HepG2 (cell line): ENCODE measurements around the gene TMIGD2. TPM values are rescaled to one million over a fixed set of nuclear protein-coding genes. Genes with fewer than 3 reads are reported as not detected.

Experiments
- ADNP ChIP-seq: sonication (generic); formaldehyde crosslinking; IDR thresholded peaks from 2 replicates; pipeline ENCODE4 v1.4.0; 2020; ENCODE audit warnings: missing genetic modification reagents
- HNRNPL ChIP-seq: fragments of 200-400 bp; formaldehyde crosslinking; IDR thresholded peaks from 2 replicates; pipeline ENCODE4 v1.6.1; 2017; ENCODE audit warnings: mild to moderate bottlenecking, low read depth, low read length
- MIER3 ChIP-seq: IDR thresholded peaks from 2 replicates; pipeline ENCODE4 v1.6.1; 2016; ENCODE audit warnings: missing compliant biosample characterization, borderline replicate concordance
- NR2F2 ChIP-seq: IDR thresholded peaks from 2 replicates; pipeline ENCODE4 v1.6.1; 2012; ENCODE audit warnings: low read depth, inconsistent platforms, borderline replicate concordance
- ONECUT2 ChIP-seq: sonication (generic); formaldehyde crosslinking; IDR thresholded peaks from 2 replicates; pipeline ENCODE4 v1.4.0; 2020; ENCODE audit warnings: missing genetic modification reagents
- SALL2 ChIP-seq: sonication (generic); formaldehyde crosslinking; IDR thresholded peaks from 2 replicates; pipeline ENCODE4 v1.8.1; 2023; ENCODE audit warnings: mild to moderate bottlenecking, missing genetic modification reagents, inconsistent platforms
- SMAD1 ChIP-seq: sonication (generic); formaldehyde crosslinking; IDR thresholded peaks from 2 replicates; pipeline ENCODE4 v1.4.0; 2020; ENCODE audit warnings: missing genetic modification reagents, low read depth, mild to moderate bottlenecking, borderline replicate concordance
- STAT6 ChIP-seq: sonication (generic); formaldehyde crosslinking; IDR thresholded peaks from 2 replicates; pipeline ENCODE4 v1.4.0; 2020; ENCODE audit warnings: missing genetic modification reagents, mild to moderate bottlenecking, borderline replicate concordance
- U2AF2 ChIP-seq: fragments of 200-400 bp; formaldehyde crosslinking; IDR thresholded peaks from 2 replicates; pipeline ENCODE4 v1.6.1; 2017; ENCODE audit warnings: low read depth, mild to moderate bottlenecking, low read length
- ZNF264 ChIP-seq: sonication (generic); formaldehyde crosslinking; IDR thresholded peaks from 2 replicates; pipeline ENCODE4 v1.4.0; 2020; ENCODE audit warnings: missing genetic modification reagents
- ZNF607 ChIP-seq: sonication (generic); formaldehyde crosslinking; IDR thresholded peaks from 2 replicates; pipeline ENCODE4 v1.5.1; 2020; ENCODE audit warnings: missing genetic modification reagents, mild to moderate bottlenecking, borderline replicate concordance
- polyA plus RNA-seq, 8 experiments: library from polyadenylated mRNA; depleted of rRNA in 3 of 8; stranded (reverse) in 7 of 8; unstranded in 1 of 8; fragments of >200 nt; fragmentation: Illumina TruSeq in 4 of 8; extraction: Trizol in 4 of 8; gene quantifications; 2 replicates each; pipeline versions ENCODE4 v1.2.1 to v1.2.3, GENCODE V29; 2011 to 2016; ENCODE audit warnings: low read depth in 4 of 8, missing spikeins in 1 of 8, mixed read lengths in 1 of 8; ENCODE audit not compliant: insufficient read depth in 1 of 8
- total RNA-seq, 5 experiments: library from RNA; depleted of rRNA; stranded (reverse); fragments of >200 nt; fragmentation: Illumina TruSeq; extraction: Trizol; gene quantifications; 2 replicates each; pipeline ENCODE4 v1.2.3, GENCODE V29; 2016; ENCODE audit warnings: low read depth in 1 of 5
- TF ChIP-seq, protein P1 (sequence below): sonication (generic); IDR thresholded peaks from 2 replicates; pipeline ENCODE4 v1.6.1; 2016; ENCODE audit warnings: low read depth, borderline replicate concordance
- TF ChIP-seq, protein P2 (sequence below): IDR thresholded peaks from 2 replicates; pipeline ENCODE4 v1.6.1; 2012; ENCODE audit warnings: low read depth, low read length, improper control_type of control experiment
- TF ChIP-seq, protein P3 (sequence below), 2 experiments: sonication (generic) in 1 of 2; formaldehyde crosslinking in 1 of 2; IDR thresholded peaks; 2 replicates each; pipeline versions ENCODE4 v1.4.0 to v1.6.1; 2016 to 2020; ENCODE audit warnings: borderline replicate concordance in 1 of 2, low read depth in 1 of 2, mild to moderate bottlenecking in 1 of 2, missing genetic modification reagents in 1 of 2
- TF ChIP-seq, protein P4 (sequence below): sonication (generic); formaldehyde crosslinking; conservative IDR thresholded peaks from 2 replicates; pipeline ENCODE4 v1.4.0; 2020; ENCODE audit warnings: missing genetic modification reagents

TMIGD2 gene
- total and polyA plus RNA-seq, 2 of the 13 experiments (the other 11 are each of a cell fraction or from before 2014, with no cell fraction given), result 0.11 to 1.0 TPM

GRCh38 chr19:4246767-4247593 lies 55.2 kb downstream of the TMIGD2 start, which contains the start of gene YJU2 (continued):
- TF ChIP-seq STAT6 (CRISPR knock-in tag), result 0 out of 2 replicates have a peak, but pooled peaks have one; percentile 45
- peak; percentile 66; the same call in 1 of the 2 replicates for TF ChIP-seq NR2F2
- TF ChIP-seq U2AF2, result no peak
- peak; percentile 78; the same call in 1 of the 2 replicates for TF ChIP-seq HNRNPL
- peak; percentile 81 for TF ChIP-seq ZNF264 (CRISPR knock-in tag)
- TF ChIP-seq ADNP, result no peak
- TF ChIP-seq, protein P1, sequence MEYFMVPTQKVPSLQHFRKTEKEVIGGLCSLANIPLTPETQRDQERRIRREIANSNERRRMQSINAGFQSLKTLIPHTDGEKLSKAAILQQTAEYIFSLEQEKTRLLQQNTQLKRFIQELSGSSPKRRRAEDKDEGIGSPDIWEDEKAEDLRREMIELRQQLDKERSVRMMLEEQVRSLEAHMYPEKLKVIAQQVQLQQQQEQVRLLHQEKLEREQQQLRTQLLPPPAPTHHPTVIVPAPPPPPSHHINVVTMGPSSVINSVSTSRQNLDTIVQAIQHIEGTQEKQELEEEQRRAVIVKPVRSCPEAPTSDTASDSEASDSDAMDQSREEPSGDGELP, result peak; percentile 38; the same call in 1 of the 2 replicates
- 0 out of 2 replicates have a peak, but pooled peaks have one; percentile 40 for TF ChIP-seq ZNF607 (CRISPR knock-in tag)
- TF ChIP-seq ONECUT2 (CRISPR knock-in tag), result peak; percentile 66
- TF ChIP-seq SMAD1 (CRISPR knock-in tag), result 0 out of 2 replicates have a peak, but pooled peaks have one; percentile 55
- TF ChIP-seq, protein P2, sequence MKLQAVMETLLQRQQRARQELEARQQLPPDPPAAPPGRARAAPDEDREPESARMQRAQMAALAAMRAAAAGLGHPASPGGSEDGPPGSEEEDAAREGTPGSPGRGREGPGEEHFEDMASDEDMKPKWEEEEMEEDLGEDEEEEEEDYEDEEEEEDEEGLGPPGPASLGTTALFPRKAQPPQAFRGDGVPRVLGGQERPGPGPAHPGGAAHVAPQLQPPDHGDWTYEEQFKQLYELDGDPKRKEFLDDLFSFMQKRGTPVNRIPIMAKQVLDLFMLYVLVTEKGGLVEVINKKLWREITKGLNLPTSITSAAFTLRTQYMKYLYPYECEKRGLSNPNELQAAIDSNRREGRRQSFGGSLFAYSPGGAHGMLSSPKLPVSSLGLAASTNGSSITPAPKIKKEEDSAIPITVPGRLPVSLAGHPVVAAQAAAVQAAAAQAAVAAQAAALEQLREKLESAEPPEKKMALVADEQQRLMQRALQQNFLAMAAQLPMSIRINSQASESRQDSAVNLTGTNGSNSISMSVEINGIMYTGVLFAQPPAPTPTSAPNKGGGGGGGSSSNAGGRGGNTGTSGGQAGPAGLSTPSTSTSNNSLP, result 0 out of 2 replicates have a peak, but pooled peaks have one; percentile 62
- no peak for TF ChIP-seq SALL2 (CRISPR knock-in tag)
- TF ChIP-seq, protein P3, sequence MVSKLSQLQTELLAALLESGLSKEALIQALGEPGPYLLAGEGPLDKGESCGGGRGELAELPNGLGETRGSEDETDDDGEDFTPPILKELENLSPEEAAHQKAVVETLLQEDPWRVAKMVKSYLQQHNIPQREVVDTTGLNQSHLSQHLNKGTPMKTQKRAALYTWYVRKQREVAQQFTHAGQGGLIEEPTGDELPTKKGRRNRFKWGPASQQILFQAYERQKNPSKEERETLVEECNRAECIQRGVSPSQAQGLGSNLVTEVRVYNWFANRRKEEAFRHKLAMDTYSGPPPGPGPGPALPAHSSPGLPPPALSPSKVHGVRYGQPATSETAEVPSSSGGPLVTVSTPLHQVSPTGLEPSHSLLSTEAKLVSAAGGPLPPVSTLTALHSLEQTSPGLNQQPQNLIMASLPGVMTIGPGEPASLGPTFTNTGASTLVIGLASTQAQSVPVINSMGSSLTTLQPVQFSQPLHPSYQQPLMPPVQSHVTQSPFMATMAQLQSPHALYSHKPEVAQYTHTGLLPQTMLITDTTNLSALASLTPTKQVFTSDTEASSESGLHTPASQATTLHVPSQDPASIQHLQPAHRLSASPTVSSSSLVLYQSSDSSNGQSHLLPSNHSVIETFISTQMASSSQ (IDR thresholded peaks at IDR 0.05; ENCODE audit: low read depth), result peak; percentile 54; the same call in 1 of the 2 replicates
- TF ChIP-seq, protein P3 (CRISPR knock-in tag; IDR thresholded peaks at IDR 0.05; ENCODE audit: borderline replicate concordance), result no peak
- TF ChIP-seq, protein P4, sequence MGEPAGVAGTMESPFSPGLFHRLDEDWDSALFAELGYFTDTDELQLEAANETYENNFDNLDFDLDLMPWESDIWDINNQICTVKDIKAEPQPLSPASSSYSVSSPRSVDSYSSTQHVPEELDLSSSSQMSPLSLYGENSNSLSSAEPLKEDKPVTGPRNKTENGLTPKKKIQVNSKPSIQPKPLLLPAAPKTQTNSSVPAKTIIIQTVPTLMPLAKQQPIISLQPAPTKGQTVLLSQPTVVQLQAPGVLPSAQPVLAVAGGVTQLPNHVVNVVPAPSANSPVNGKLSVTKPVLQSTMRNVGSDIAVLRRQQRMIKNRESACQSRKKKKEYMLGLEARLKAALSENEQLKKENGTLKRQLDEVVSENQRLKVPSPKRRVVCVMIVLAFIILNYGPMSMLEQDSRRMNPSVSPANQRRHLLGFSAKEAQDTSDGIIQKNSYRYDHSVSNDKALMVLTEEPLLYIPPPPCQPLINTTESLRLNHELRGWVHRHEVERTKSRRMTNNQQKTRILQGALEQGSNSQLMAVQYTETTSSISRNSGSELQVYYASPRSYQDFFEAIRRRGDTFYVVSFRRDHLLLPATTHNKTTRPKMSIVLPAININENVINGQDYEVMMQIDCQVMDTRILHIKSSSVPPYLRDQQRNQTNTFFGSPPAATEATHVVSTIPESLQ (CRISPR knock-in tag), result 0 out of 2 replicates have a peak, but pooled peaks have one; percentile 57
- TF ChIP-seq MIER3, result peak; percentile 26; the same call in 1 of the 2 replicates
